Neural progenitor cell (in vitro differentiated cells): ENCODE results near the gene OR5J2. TPM values are rescaled to one million over a fixed set of nuclear protein-coding genes. Genes with fewer than 3 reads are reported as not detected.

Source experiments
- DNase-seq: peaks from one replicate; pipeline ENCODE4 v3.0.0-alpha.2; 2016; ENCODE audit warnings: low spot score
- H2AFZ ChIP-seq: fragments of 200-600 bp; sonication (generic); replicated peaks from 2 replicates; pipeline ENCODE4 v1.6.1; 2016; ENCODE audit warnings: antibody characterized with exemption
- H3F3A ChIP-seq: fragments of 200-600 bp; sonication (generic); 2 replicates; pipeline ENCODE4 v1.6.1; 2016; ENCODE audit warnings: antibody characterized with exemption, low read depth
- H3K27ac ChIP-seq: fragments of 200-600 bp; sonication (generic); 2 replicates; pipeline ENCODE4 v1.5.1; 2016; ENCODE audit warnings: mild to moderate bottlenecking
- H3K27me3 ChIP-seq: fragments of 200-600 bp; sonication (generic); 2 replicates; pipeline ENCODE4 v1.6.1; 2016; ENCODE audit warnings: mild to moderate bottlenecking, moderate library complexity
- H3K36me3 ChIP-seq: fragments of 200-600 bp; sonication (generic); 2 replicates; pipeline ENCODE4 v1.5.1; 2016
- H3K4me1 ChIP-seq: fragments of 200-600 bp; sonication (generic); 2 replicates; pipeline ENCODE4 v1.6.1; 2016; ENCODE audit warnings: mixed run types
- H3K4me2 ChIP-seq: fragments of 200-600 bp; sonication (generic); 2 replicates; pipeline ENCODE4 v1.6.1; 2016
- H3K4me3 ChIP-seq: fragments of 200-600 bp; sonication (generic); 2 replicates; pipeline ENCODE4 v1.5.1; 2016
- H3K79me2 ChIP-seq: fragments of 200-600 bp; sonication (generic); 2 replicates; pipeline ENCODE4 v1.6.1; 2016; ENCODE audit warnings: low read depth
- H3K9ac ChIP-seq: fragments of 200-600 bp; sonication (generic); 2 replicates; pipeline ENCODE4 v1.6.1; 2016
- H3K9me3 ChIP-seq: fragments of 200-600 bp; sonication (generic); 2 replicates; pipeline ENCODE4 v1.5.1; 2016; ENCODE audit warnings: low read depth
- H4K20me1 ChIP-seq: fragments of 200-600 bp; sonication (generic); 2 replicates; pipeline ENCODE4 v1.6.1; 2016; ENCODE audit warnings: low read depth
- H3K27ac Mint-ChIP-seq: 3 replicates; pipeline ENCODE4 v1.8.0; 2021; ENCODE audit warnings: mixed read lengths
- H3K27me3 Mint-ChIP-seq: 2 replicates; pipeline ENCODE4 v1.8.0; 2022; ENCODE audit warnings: low read depth, mild to moderate bottlenecking, inconsistent platforms, moderate library complexity, mixed read lengths; ENCODE audit not compliant: insufficient read depth
- H3K36me3 Mint-ChIP-seq: 3 replicates; pipeline ENCODE4 v1.8.0; 2021; ENCODE audit warnings: mixed read lengths
- H3K4me1 Mint-ChIP-seq: 3 replicates; pipeline ENCODE4 v1.8.0; 2021; ENCODE audit warnings: mixed read lengths
- H3K4me3 Mint-ChIP-seq: 3 replicates; pipeline ENCODE4 v1.8.0; 2021; ENCODE audit warnings: mild to moderate bottlenecking, moderate library complexity, mixed read lengths
- H3K9me3 Mint-ChIP-seq: 3 replicates; pipeline ENCODE4 v1.8.0; 2020; ENCODE audit warnings: mixed read lengths
- CTCF ChIP-seq: fragments of 200-600 bp; sonication (generic); IDR thresholded peaks from 2 replicates; pipeline ENCODE4 v1.5.1; 2017; ENCODE audit warnings: antibody characterized with exemption, mild to moderate bottlenecking
- EZH2 ChIP-seq: fragments of 200-600 bp; sonication (generic); IDR thresholded peaks from 2 replicates; pipeline ENCODE4 v1.6.1; 2017; ENCODE audit warnings: antibody characterized with exemption, mild to moderate bottlenecking, moderate library complexity
- EZH2phosphoT487 ChIP-seq: fragments of 200-600 bp; sonication (generic); IDR thresholded peaks from 2 replicates; pipeline ENCODE4 v1.6.1; 2017; ENCODE audit warnings: antibody characterized with exemption
- total RNA-seq: library from RNA; depleted of rRNA; stranded (reverse); fragments of >200 nt; gene quantifications from 2 replicates; pipeline ENCODE4 v1.2.3, GENCODE V29; 2015; ENCODE audit warnings: low replicate concordance

OR5J2 gene
- total RNA-seq, 1 donor from 2014 or later = not detected

- Histone ChIP-seq H3K4me1 (no peaks in the 10 kb centered on the region), H3K27me3 (no peaks in the 10 kb centered on the region), H3K4me3 (no peak overlapping the region), H3K27ac (no peak overlapping the region), H2AFZ (no peak overlapping the region), H3K36me3 (no peaks in the 10 kb centered on the region), H3K79me2 (no peaks in the 10 kb centered on the region), H3K4me2 (no peak overlapping the region), H3K9me3 (no peaks in the 10 kb centered on the region), H3F3A (no peaks in the 10 kb centered on the region), H3K9ac (no peak overlapping the region), H4K20me1 (no peaks in the 10 kb centered on the region)
- Mint-ChIP-seq H3K27ac (no peak overlapping the region), H3K4me3 (no peak overlapping the region), H3K4me1 (no peaks in the 10 kb centered on the region), H3K27me3 (no peaks in the 10 kb centered on the region), H3K36me3 (no peaks in the 10 kb centered on the region), H3K9me3 (no peaks in the 10 kb centered on the region)
- TF ChIP-seq EZH2phosphoT487 = no peak
- TF ChIP-seq CTCF = no peak
- TF ChIP-seq EZH2 = no peak
- no peak for DNase-seq
Observed at GRCh38 chr11:56172256-56172830, 4.1 kb upstream of the OR5J2 start.

- H3K4me1 ChIP-seq = no peaks in the 10 kb centered on the region
- no peaks in the 10 kb centered on the region for H3F3A ChIP-seq
- H3K9me3 ChIP-seq = peaks cover 2% of the 10 kb centered on the region
- H3K4me3 ChIP-seq = no peak overlapping the region
- H3K4me2 ChIP-seq = no peak overlapping the region
- H4K20me1 ChIP-seq = no peaks in the 10 kb centered on the region
- H2AFZ ChIP-seq = no peak overlapping the region
- no peak overlapping the region for H3K9ac ChIP-seq
- DNase-seq = no peak
- H3K79me2 ChIP-seq = no peaks in the 10 kb centered on the region
- H3K9me3 Mint-ChIP-seq = peaks cover 5% of the 10 kb centered on the region
- H3K36me3 ChIP-seq = no peaks in the 10 kb centered on the region
- H3K27ac Mint-ChIP-seq = no peak overlapping the region
- no peaks in the 10 kb centered on the region for H3K27me3 ChIP-seq
- no peak overlapping the region for H3K4me3 Mint-ChIP-seq
- TF ChIP-seq EZH2 = no peak
- TF ChIP-seq CTCF = no peak
- TF ChIP-seq EZH2phosphoT487 = no peak
- no peaks in the 10 kb centered on the region for H3K27me3 Mint-ChIP-seq
- H3K36me3 Mint-ChIP-seq = no peaks in the 10 kb centered on the region
- H3K27ac ChIP-seq = no peak overlapping the region
- H3K4me1 Mint-ChIP-seq = no peaks in the 10 kb centered on the region
Observed at GRCh38 chr11:56183459-56183858, 7.0 kb downstream of the OR5J2 start.

- Histone ChIP-seq H3K9me3 (no peaks in the 10 kb centered on the region), H3K9ac (no peak overlapping the region), H3K4me1 (no peaks in the 10 kb centered on the region), H3K27ac (no peak overlapping the region), H3K4me3 (no peak overlapping the region), H3F3A (no peaks in the 10 kb centered on the region), H3K36me3 (no peaks in the 10 kb centered on the region), H2AFZ (no peak overlapping the region), H4K20me1 (no peaks in the 10 kb centered on the region), H3K4me2 (no peak overlapping the region), H3K27me3 (no peaks in the 10 kb centered on the region), H3K79me2 (no peaks in the 10 kb centered on the region)
- TF ChIP-seq CTCF (no peak), EZH2 (no peak), EZH2phosphoT487 (no peak)
- H3K4me1 Mint-ChIP-seq = no peaks in the 10 kb centered on the region
- H3K27ac Mint-ChIP-seq = no peak overlapping the region
- no peak for DNase-seq
- no peaks in the 10 kb centered on the region for H3K36me3 Mint-ChIP-seq
- peaks cover 3% of the 10 kb centered on the region for H3K9me3 Mint-ChIP-seq
- no peaks in the 10 kb centered on the region for H3K27me3 Mint-ChIP-seq
- H3K4me3 Mint-ChIP-seq = no peak overlapping the region
Observed at GRCh38 chr11:56188602-56189001, 12.2 kb downstream of the OR5J2 start.
